ENCODE results near the gene SULF2.
"Not testable (repeated sequence)": the region's sequence is repeated elsewhere in the genome, so short reads cannot be mapped to it uniquely, and the experiment has no call there.

The SULF2 gene

DNA sequence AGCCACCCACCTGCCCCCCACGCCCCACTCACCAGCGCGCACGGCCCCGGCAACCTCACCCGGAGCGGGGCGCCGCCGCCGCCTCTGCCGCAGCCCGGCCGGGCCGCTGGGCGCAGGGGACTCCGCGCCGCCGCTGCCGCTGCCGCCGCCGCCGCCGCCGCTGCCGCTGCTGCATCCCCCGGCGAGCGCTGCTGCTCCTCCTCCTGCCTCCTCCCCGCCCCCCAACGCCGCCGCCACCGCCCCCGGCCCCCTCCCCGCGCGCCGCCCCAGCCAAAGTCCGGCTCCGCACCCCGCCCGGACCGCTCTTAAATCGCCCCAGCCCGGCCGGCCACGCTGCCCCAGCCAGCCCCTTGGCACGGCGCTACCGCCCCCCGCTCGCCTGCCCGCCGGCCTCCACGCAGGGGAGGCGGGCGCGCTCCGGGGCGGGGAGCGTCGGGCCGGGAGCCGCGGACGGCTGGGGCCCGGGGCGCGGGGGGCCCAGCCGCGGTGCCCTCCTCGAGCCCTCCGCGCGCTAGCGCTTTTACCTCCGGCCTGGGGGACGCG lies at the start of gene SULF2:
Gene SULF2, minus strand, starts transcription at position 171 of the 543 bp plus-strand sequence. CDS start 28,118 bp downstream, outside the sequence.
- no peak for DNase-seq

DNA sequence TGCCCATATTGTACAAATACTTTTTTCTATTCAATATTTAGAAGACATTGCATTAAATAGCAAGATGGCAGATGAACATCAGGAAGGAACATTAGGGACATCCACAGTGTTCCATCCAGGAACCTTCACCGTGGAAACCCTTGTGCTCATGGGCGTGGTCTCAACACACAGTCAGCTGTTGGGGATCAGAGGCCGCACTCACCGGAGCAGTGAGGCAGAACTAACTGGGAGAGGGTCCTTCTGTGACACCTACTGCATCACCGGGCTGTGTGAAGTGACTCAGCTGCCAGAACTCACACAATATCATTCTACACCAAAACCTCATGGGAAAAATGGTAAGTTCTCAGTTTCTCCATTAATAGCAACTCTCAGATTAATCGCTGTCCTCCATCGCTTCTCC lies 46.4 kb upstream of the SULF2 start:
- DNase-seq, result not testable (repeated sequence)

DNA sequence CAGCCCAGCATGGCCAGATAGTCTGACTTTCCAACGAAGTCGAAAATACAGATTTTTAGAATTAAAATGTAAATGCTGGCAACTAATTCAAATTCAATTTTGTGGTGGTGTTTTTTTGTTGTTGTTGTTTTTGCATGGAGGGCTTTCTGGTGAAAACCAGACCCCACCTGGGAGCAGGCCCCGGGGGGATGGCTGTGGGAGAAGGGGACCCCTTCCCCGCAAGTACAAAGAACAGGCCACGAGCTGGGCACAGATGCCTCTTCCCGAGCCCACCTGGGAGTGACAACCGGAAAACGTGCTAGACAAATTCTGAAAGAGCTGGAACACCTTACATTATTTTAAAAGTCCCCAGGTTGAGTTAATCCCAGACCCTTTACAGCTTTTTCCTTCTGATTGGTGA lies 41.4 kb upstream of the SULF2 start:
- not testable (repeated sequence) for DNase-seq

DNA sequence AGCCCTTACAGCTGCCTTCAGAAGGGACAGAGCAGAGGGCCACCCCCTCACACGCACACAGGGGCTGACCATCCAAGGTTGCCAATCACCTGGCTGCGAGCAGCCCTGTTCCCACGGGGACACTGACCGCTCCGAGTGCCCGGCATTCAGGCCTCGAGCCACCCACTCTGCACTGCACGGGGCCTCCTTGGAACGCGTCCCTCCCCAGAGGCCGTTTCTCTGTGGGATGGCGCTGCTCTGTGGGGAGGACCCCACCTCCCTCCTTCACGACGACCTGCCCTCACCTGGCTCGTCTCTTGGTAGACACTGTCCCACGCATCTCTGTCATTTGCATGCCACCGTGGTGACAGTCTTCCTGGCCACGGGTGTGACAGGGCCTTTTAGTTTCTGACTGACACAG lies 40.7 kb upstream of the SULF2 start:
- DNase-seq, result not testable (repeated sequence)

DNA sequence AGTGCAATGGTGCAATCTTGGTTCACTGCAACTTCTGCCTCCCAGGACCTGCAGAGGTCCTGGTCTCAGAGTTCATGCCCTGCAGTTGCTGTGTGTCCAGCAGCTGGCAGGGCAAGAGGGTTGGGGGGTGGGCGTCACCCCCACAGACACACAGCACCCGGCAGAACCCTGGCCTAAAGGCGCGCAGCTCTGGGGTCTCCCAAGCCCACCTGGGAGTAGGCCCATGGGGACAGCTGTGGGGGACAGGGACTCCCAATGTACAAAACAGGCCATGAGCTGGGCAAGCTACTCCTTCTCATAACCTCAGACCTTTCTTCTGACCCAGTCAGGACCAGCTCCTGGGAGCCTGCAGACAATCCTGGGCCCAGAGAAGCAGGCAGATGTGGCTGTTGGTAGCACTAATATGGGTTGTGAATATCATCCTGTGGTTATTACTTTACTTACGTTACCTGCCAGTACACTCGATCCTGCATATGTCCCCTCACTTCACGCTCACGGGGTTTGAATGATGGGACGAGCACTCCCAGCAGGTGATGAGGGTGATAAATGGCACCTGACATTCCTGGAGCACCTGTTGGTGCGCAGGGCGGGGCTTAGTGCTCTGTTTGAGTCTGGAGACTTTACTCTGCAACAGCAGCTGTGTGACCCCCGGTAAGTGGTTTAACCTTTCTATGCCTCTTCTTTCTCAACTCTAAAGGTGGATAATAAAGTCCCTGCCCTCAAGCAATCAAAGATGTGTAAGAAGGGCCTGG lies 39.9 kb upstream of the SULF2 start:
- no peak for DNase-seq

DNA sequence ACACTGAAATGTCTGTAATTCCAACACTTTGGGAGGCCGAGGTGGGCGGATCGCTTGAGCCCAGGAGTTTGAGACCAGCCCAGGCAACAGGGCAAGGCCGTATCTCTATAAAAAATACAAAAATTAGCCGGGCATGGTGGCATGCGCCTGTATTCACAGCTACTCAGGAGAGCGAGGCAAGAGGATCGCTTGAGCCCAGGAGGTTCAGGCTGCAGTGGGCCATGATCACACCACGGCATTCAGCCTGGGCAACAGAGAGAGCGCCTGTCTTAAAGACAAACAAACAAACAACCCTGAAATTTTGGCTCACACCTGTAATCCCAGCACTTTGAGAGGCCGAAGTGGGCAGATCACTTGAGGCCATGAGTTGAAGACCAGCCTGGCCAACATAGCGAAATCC lies 38.7 kb upstream of the SULF2 start:
- DNase-seq, result not testable (repeated sequence)

DNA sequence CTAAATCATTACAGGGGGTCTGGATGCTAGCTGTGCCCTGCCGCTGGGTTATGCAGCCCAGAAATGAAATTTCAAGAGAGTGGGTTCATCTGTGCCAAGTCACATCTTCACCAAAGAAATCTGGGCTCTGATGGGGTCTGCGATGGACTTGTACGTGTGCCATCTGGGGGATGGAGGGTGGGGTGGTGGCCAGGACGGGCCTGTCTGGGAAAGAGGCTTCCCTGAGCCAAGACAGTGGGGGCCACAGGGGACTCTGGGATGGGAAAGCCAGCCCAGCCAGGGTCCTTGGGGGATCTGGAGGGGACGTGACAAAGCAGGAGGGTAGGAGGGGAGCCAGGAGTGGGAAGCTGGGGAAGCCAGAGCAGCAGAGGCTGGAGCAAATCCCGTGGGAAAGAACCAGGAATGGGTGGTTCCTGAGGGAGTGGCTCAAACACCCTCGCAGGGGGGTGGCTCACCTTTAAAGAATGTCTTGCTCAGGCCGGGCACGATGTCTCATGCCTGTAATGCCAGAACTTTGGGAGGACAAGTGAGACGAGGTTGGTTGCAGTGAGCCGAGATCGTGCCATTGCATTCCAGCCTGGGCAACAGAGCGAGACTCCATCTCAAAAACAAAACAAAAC lies 36.3 kb upstream of the SULF2 start:
- no peak for DNase-seq

DNA sequence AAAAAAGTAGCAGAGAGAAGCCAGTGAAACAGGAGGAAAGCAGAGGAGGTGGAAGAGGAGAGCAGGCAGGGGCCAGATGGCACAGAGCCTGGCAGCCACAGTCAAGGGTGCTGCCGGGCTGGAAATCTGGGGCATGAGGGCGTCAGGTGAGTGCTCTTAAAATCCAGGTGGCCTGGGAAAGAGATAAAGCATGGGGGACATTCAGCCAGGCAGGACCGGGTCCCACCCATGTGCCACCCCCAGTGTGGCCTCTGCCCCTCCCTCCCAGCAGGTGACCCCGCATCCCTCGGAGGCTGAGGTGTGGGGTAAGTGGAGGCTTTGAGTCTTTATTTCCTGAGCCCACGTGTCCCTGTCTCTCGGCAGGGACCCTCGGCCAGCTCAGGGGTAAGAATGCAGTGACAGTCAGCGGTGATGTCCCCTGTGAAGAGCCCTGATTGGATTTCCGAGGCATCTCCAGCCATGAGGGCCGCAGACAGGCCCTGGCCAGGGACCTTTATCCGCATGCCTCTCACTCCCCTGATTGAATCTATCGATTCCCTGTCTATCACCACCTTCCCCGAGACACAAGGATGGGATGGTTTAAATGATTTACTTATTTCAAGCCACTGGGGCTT lies 33.8 kb upstream of the SULF2 start:
- DNase-seq, result no peak

DNA sequence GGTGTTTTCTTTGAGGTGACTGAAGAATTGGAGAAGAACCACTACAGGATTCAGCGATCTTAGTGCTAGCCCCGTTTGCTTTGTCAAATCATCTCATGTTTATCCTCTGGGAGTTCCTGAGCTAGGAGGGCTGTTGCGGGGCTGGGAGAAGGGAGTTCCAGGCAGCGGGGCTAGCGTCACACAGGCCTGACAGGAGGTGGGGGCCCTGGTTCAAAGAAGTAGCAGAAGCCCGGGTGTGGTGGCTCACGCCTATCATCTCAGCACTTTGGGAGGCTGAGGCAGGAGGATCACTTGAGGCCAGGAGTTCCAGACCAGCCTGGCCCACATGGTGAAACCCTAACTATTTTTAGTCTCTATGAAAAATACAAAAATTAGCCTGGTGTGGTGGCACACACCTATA lies 33.2 kb upstream of the SULF2 start:
- no peak for DNase-seq

DNA sequence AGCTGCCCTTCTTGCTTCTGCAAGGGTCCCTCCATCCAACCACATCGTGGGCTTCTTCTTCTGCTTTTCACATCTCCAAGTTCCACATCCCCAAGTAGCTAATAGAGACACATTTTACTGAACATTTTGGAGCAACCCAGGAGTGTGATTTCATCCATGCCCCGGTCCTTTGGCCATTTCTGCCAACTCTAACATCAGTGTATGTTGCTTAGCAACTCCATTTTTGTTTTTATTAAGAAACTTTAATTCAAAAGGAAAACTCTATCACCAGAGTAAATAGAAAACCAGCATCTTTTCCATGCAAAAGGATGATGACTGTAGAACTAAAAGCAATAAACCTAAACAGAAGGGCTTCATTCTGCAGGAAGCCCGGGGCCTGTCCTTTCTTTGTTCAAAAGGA lies 32.7 kb upstream of the SULF2 start:
- no peak for DNase-seq

DNA sequence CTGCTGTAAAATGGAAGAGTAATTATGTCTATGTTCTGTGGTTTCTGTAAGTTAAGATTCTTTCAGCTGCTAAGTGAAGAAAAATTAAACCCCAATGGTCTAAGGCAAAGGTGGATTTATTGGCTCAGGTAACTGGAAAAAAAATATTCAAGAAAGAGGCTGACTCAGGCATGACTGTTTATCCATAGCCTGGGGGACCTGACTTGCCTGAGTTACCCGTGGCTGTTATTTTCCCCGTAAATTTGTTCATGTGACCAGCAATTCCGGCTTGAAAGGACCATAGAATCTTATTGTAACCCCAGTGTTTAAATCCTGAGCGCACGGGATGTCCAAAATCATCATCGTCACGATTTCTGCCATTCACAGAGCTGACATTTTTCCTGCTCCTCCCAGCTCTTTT lies 32.3 kb upstream of the SULF2 start:
- no peak for DNase-seq

DNA sequence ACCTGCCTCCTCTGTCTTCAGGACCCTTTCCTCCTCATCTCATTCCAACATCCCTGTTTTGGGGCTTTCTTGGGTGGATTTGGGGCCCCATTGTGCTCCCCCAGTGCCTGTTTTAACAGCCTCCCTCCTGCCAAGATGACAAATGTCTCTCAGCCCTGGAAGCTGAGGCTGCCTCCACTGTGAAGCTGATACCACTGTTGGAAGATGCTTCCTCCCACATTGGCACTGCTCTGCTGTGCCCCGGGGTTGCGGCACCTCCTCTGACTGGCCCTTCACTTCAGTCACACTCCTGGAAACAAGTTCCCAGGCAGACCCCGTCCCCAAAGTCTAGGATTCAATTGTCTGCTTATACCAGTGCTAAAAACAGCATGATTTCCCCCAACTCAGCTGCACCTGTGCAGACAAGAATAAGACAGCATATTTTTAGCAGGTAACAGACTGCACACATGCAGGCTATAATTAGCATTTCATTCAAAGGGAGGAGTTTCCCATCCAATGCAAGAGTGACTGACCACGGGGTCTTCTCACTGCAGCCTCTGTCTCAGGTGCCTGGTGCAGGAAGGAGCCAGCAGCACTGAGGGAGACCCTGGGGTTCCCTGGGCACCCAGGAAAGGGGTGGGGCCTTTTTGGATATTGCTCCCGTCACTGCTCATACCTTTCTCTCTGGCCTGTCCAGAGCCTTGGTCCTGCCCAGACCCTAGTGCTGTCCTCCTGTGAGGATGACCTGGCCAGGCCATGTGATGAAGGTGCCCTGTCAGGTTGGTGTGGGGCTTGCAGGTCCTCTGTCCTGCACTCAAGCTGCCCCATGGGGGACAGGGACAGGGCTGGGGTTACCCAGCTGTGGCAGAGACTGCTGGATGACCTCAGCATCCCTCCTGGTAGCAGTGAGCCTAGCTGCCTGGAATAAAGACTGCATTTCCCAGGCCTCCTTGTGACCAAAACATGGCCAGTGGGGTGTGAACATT lies 31.5 kb upstream of the SULF2 start:
- no peak for DNase-seq

DNA sequence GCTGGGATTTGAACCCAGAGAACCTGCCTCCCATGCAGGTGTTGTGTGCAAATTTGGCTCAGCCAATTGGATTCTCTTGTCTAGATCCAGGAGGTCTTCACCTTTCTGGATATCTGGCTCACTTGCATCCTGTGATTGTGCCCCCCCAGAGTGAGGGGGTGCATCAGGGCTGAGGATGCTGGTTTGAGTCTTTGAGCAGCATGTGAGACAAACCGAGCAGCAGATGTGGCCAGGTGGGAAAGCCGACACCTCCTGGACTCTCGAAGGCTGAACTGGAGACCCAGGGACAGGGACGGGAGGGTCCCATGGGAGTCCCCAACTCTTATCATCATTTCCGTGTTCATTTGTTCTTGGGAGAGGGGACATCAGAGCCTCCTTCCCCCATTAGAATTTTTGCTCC lies 30.6 kb upstream of the SULF2 start:
- no peak for DNase-seq

DNA sequence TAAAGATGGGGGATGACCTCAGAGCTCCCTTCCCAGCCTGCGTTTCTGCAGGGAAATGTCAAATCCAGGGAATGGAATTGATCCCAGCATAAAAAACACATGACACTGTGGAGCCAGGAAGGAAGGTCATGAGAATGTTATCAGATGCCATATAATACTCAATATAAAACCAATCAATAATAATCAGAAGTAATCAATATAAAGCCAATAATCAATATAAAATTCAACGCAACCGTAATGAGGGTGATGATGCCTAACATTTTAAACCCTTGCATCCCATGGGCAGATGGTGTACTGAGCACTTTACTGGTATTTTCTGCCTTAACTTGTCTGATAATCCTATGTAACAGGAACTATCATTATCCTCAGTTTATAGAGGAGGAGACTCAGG lies 30.1 kb upstream of the SULF2 start:
- no peak for DNase-seq

DNA sequence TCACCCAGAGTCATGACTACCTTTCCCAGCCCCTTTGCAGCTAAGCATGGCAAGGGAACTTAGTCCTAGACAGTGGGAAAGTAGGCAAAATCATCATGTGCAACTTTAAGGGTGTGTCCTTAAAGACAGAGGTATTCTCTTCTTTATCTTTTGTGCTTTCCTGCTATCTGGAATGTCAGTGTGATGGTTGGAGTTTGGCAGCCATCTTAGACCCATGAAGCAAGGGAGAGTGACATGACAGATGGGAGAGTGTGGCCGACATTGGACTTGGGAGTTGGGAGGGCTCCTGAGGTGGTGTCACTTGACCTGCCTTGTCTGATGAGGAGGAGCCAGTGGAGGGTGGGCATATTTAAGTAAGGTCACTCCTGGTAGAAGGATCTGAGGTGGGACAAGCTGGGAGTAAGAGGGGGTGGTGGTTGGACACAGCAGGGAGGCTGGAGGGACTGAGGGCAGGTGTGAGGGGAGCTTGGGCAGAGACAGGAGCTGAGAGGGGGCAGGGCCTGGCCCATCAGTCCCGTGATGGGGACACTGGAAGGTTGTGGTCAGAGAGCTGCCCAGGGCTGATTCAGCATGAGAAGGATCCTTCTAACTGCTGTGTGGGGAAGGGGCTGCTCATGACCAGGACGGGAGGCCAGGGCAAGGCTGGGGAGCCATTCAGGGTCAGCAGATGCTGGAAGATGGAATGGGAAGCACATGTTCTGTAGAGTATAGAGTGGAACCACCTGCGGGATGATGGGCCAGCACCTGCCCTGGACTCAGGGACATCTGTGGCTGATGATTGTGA lies 29.5 kb upstream of the SULF2 start:
- no peak for DNase-seq

DNA sequence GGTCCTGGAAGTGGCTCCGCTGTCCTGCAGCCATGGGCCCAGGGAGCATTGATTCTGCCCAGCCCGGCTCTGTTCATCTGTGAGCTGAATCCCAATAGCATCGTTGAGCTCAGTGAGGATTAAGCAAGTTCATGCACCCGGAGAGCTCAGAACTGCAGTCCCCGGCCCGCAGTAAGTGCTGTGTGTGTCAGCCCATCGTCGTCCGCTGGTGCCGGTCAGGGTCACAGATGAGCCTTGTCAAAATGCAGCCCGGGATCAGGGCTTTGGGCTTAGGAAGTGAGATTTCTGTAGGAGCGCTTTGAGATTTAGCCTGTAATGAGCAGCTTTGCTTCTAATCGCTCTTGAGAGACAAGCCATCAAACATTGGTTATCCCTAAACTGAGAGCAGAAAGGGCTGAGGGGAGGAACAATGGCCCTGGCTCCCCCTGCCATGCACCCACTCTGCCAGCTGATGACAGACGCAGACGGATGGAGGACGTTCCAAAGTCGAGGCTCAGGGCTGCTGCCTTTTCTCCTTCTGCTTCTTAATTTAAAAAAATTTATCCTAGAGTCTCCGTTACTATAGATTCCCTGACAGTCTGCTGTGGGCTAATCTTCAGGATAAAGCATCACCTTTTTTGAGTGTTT lies 25.6 kb upstream of the SULF2 start:
- DNase-seq, result no peak

DNA sequence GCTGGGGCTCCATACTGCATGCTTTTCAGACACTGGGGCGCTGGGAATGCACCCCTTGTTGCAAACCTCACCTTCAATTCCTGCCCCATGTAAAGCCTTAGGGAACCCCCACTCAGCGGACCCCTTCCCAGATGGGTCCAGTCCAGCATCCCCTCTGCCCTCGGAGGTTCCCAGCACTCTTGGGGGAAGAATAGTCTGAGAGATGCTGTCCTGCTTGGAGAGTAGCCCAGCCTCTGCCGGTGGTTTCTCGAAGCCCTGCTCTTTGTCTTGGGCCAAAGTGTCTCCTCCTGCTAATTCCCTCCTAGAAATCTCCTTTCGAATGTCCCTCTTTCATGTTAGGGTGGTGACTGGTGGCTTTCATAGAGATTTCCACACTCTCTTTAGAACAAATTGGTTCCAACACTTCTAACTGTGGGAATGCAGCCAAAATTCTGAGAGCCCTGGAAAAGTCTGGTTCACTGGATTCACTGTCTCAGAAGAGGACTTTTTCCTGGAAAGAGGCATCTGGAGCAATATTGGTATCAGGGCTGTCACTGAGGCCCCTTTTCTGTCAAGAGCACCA lies 24.9 kb upstream of the SULF2 start:
- no peak for DNase-seq

DNA sequence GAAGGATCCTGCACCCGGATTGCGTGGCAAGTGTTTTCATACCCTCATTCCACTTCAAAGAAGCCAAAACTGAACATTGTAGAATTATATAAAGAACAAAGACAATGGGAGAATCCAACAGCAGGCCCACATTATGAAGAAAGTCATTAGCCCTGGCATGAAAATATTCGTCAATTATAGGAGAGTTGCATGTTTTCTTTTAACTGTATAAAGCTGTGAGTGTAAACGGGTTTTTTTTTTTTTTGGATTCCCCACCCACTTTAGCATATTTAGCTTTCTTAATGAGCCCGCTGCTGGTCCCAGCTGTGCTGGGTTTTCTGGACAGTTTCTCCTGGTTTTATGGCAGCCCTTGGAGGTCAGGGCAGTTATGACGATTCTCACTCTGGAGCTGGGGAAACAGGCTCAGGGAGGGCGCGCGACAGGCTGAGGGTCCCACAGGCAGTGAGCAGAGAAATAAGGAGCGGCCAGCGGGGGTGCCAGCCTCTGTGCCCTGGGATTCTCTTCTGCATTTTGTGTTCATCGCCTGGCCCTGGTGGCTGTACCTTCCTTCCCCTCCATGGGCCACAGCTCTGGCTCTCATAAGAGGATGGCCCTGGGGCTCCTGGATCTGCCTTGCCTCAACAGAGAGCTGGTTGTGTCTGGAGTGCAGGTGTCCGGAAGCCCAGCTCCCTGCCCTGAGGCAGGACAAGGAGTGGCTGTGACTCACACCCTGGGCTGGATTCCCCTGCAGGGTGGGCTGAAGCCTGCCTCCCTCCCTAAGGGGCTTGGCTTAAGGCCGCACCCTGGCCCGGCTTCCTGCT lies 24.1 kb upstream of the SULF2 start:
- DNase-seq, result no peak

DNA sequence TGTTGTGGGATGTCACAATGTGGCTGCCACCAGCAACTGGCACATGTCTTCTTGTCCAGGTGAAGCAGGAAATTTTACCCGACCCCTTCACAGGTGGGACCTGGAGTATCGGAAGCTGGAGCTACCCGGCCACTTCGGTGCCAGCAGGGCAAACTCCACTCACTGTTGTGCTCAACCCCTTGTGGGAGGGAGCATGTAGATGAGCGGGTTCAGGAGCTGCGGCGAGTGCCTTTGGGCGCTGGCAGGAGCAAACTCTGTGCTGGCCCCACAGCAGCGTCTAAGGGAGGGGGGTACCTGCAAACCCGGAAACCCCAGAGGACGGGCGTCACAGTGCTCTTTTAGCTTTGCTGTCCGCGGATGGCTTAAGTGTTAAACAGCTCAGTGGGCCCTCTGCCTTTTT lies 20.7 kb upstream of the SULF2 start:
- DNase-seq, result no peak

DNA sequence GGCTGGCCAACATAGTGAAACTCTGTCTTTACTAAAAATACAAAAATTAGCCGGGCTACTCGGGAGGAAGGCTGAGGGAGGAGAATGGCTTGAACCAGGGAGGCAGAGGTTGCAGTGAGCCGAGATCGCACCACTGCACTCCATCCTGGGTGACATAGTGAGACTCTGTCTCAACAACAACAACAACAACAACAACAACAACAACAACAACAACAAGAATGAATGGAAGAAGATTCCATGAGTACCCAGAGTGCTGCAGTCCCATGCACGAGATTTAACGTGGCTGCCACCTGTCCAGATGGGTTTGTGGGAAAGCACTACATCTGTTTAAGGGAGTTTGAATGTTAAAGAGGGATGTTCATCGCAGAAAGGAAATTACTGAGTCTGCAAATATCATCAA lies 19.7 kb upstream of the SULF2 start:
- not testable (repeated sequence) for DNase-seq
